Stimulated activated CD8-positive, alpha-beta memory T cell treated with anti-CD3 and anti-CD28 coated beads, Interleukin-4, amount 100 ng/mL, for 24 hours (primary cell): Measurements from ENCODE around the gene IFI30.
A peak's percentile ranks its signal among the peaks of the same experiment; 100 is the strongest.
"Not testable (repeated sequence)": the region's sequence is repeated elsewhere in the genome, so short reads cannot be mapped to it uniquely, and the experiment has no call there.

ENCODE experiments used
- DNase-seq: peaks from one replicate; pipeline ENCODE4 v3.0.0-alpha.2; 2020; ENCODE audit warnings: low read depth

Gene IFI30

DNA sequence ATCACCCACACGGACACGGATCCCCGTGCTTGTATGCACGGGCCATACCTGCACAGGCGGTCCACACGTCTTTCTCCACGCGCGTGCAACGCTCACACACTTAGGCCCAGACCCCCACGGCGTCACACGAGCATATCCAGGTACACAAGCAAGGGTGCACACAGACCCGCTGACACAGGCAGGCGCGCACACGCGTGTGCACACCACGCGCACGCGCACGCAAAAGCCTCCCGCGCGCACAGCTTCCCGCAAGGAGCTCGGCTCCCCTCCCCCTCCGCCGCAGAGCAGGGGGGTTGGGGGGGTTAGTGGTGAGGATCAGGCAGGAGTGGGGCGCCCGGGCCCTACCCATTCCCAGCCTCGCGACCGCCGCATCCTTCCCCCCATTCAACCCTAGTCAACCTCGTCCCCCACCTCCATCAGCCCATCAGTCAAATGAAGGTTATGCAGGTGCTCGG lies 29.8 kb downstream of the IFI30 start:
- DNase-seq = no peak

DNA sequence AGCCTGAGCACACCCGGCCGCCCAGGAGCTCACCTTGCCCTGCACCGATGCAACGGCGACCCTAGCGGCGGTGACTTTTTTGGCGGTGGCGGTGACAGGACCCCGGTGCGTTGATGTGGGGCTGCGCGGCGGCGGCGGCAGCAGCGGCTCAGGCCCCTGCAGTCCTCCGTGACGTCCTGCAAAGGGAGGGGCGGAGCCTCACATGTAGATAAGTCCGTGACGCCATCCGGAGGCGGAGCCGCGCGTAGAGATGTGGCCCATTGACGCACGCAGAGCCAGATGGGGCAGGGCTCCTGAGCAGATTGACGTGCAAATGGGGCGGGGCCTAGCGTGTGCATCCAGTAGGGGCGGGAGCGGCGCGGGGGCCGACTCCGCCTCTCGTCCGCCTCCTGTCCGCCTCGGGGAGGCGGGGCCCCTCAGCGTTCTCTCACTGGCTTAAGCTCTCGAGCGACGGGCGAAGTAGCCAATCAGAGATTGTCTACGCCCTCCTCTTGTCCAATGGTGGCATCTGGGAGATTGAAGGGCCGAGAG lies 30.3 kb downstream of the IFI30 start, which contains the start of gene RAB3A:
RAB3A (minus strand) TSS at position 180 of the 531 bp plus-strand sequence. CDS start 1,302 bp downstream, outside the sequence.
- DNase-seq = peak; percentile 99

DNA sequence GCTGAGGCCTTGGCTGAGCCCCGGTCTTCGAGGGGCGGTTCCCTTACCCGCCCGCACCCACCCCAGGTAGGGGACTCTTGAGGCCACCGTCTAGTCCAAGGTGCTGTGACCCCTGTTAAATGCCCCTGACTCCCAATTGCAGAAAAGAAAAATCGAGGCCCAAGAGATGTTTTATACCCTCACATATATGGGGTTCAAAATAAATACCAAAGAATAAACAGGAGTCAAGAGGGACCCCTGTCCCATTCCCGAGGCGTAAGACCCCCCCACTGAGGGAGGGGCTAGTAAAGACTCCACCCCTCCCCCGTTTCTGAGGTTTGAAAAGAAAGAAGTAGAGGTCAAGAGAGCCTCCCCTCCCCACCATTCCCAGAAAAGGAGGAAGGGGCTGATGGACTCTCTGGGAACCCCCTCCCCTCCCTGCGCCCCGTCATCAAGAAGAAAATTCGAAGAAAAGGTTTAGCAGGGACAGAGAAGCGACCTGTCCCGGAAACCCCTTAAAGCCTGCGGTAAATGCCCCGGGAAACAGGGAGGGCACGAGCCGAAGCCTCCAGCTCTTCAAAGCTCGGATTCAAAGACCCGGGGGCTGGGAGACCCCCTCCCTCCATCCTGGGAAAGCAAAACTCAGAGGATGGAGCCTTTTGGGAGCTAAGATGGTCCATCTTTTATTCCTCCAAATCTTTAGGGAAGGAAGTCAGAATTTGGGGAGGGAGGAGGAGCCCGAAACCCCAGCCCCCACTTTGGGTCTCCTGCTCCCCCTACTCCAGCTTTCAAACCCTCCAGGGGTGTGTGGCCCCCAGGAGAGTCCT lies 31.0 kb downstream of the IFI30 start:
- DNase-seq = no peak

DNA sequence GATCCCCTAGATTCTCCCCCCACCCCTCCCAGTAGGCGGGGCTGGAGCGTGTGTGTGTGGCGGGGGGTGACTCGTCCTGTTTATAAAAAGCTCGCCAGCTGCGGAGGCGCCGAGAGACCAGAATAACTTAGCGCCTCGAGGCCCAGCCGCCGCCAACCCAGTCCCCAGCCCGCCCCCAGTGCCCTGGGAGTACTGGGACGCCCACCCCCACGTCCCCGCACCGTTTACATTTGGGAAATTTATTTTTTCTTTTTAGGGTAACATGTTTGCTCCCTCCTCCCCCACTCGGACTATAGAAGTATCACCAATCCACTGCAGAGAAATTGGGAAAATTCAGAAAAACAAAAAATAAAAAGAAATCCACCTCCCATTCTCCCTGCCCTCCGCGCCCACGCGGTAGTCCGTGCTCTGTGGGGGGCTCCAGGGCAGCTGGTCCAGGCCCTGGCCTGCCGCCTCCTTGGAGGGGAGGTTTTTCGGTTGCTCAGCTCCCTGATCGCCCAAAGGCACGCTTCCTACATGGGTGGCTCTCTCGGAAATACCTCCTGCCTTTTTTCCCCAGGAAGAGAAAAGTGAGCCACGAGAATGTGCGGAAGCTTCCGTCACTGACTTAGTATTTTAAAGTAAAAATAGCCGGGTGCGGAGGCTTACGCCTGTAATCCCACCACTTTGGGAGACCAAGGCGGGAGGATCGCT lies 31.7 kb downstream of the IFI30 start:
- DNase-seq = no peak

DNA sequence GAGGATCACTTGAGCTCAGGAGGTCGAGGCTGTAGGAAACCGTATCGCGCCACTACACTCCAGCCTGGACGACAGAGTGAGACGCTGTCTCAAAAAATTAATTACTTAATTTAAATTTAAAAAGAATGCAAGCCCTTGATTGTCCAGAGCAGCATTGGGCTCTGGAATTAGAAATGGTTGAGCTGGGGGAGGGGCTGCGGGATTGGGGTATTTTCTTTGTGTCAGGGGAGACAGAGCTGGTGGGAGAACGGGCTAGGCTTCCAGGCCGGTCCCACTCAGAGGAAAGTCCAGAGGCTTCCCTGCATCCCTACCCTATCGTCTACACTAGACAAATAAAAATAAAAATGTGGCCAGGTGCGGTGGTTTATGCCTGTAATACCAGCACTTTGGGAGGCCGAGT lies 32.4 kb downstream of the IFI30 start:
- DNase-seq = no peak

DNA sequence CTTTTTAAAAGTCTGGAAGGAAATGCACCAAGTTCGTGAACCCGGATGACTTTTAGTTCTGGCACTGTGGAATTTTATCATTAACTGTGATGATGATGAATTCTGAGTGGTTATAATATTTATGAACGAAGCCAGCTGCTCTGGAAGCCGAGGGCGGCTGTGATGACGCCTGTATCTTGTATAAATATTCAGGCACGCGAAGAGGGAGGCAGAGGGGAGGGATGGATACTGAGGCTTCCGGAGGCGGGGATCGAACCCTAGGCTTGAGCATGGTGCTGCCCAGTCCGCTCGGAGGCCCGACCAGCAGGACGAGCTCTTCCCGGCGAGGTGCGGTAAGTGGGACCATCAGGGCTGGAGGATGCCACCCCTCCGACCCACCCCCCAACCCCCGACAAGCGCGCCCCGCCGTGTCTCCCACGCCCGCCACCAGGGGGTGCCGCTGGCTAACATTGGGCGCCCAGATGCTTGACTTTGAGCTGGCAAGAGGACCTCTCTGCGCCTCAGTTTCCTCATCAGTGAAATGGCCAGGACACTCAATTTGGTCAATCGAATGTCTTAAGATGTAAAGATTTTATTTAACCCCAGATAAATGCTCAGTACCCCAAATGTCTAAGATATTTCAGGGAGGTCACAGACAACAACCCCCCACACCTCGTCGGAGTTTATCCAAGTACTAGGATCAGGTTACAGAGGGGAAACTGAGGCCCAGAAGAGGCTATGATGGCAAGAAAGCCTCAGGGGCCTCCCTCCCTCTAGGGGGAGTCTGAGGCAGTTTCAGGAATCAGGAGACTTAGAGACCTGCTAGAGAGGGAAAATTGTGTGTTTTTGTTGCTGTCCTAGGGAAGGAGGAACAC lies 34.7 kb downstream of the IFI30 start:
- no peak for DNase-seq

DNA sequence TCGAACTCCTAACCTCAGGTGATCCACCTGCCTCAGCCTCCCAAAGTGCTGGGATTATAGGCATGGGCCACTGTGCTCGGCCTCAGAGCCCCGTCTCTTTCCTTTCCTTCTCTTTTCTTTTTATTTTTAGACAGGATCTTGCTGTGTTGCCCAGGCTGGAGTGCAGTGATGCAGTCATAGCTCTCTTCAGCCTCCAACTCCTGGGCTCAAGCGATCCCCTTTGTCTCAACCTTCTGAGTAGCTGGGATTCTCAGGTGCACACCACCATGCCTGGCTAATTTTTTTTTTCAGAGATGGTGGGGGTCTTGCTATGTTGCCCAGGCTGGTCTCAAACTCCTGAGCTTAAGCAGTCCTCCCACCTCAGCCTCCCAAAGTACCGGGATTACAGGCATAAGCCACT lies 36.3 kb downstream of the IFI30 start:
- not testable (repeated sequence) for DNase-seq

DNA sequence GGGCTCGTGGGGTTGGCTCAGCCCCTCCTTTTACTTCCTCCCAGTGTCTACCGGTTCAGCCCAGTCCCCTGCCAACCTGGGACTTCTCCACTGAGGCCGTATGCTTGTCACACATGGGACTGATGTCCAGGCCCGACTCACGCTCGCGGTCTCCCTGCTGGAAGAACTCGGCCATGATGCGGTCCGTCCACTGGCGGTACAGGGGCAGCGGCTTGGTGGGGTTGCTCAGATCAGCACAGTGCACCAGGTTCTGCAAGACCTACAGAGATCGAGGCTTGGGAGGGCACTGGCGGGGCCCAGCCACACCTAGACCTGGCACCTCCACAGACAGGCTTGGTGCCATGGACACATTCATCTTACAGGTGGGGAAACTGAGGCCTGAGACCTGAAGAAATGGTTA lies 38.1 kb downstream of the IFI30 start:
- no peak for DNase-seq

DNA sequence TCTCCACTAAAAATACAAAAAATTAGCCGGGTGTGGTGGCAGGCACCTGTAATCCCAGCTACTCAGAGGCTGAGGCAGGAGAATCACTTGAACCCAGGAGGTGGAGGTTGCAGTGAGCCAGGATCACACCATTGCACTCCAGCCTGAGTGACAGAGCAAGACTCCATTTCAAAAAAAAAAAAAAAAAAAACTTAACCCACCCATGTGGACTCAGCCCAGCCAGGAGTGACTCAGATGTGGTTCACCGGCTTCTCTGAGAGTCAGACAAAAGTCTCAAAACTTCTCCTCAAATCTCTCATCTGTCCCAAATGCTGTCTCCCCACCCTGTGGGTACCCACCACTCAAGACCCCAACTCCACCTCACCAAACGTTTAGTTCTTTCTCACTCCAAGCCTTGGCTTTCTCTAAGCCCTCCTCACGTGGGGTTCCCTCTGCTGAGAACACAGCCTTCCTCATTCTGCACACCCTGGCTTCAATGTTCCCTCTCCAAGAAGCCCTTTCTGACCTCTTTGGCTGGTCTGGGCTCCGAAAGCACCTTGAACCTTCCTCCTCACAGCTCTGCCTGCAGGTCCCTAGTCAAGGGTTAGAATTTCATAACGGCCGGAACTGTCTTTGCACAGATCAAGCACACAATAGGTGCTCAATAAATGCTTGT lies 41.3 kb downstream of the IFI30 start:
- no peak for DNase-seq

DNA sequence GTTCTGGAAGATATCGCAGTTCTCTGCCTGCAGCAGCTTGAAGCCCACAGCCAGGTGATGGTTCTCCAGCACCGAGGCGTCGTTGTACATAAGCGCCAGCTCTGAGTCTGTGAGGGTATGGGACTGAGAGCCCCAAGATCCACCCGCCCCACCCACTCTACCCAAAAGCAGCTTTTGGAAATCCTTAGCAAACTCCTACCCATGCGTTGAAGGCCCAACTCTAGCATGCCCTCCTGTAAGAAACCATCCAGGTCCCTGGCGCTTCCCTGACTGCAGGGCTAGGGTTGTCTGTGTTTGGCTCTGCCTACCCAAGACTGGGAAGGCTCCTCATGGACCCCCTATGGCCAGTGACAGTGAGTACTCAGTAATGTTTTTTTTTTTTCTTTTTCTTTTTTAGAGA lies 43.2 kb downstream of the IFI30 start:
- no peak for DNase-seq

DNA sequence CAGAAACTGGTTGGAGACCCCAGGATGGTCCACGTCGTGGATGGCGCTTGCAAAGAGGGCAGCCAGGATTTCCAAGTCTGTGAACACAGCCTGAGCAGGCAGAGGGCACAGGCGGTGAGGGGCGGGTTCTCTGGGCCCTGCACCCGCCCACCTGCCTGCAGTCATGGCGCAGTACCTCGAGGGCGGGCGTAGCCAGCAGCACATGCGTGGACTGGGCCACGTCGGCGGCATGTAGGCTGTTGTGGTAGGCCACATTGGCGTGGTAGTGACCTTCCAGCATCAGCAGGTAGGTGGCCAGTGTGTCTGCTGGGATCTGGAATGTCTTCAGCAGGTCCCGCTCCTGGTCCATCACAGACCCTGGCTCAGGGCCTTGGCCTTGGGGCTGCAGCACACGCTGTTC lies 44.5 kb downstream of the IFI30 start:
- no peak for DNase-seq

DNA sequence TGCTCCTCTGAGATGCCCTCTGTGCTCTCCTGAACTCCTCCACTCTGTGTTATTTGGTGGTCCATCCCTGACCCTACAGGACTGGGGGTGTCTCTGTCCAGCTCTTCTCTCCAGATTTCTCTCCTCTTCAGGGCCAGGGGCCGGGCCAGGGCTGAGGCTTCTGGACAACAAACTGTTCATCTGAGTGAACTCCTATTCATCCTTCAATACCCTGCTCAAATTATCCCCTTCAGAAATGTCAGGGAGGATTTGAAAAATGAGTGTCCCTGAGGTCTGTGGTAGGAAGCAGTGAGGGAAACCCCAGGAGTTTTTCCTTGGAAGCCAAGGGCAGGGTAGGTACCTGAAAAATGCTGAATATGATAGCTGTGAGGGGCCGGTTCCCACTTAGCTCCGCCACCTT lies 45.0 kb downstream of the IFI30 start:
- DNase-seq = no peak

DNA sequence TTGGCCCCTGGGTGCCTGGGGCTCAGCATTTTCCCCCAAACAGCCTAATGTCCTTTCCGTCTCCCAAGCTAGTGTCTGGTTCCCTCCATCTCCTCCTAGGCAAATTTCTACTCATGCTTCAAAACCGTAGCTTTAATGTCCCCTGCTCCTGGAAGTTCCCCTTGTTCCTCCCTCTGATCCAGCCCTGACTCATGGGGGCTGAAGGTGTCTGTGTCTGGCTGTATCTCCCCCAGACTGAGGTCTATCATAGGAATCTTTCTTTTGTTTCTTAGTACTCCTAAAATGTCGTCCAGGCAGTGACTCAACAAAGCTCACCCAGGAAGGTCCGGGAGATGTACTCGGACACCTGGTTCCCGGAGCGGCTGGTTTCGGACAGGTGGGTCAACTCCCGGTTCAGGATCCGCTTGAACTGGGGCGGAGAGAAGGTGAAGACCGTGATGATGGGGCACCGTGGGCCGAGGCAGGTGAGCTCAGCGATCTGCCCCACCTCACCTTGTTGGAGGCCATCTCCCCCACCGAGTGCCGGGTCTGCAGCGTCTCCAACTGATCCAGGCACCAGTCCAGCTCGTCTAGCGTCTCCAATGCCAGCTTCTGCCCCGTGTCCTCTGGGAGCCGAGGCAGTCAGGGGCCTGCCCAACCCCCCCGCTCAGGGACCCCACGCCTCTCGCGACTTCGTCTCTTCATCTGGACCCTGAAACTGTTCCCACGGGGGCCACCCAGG lies 46.5 kb downstream of the IFI30 start:
- DNase-seq = no peak

DNA sequence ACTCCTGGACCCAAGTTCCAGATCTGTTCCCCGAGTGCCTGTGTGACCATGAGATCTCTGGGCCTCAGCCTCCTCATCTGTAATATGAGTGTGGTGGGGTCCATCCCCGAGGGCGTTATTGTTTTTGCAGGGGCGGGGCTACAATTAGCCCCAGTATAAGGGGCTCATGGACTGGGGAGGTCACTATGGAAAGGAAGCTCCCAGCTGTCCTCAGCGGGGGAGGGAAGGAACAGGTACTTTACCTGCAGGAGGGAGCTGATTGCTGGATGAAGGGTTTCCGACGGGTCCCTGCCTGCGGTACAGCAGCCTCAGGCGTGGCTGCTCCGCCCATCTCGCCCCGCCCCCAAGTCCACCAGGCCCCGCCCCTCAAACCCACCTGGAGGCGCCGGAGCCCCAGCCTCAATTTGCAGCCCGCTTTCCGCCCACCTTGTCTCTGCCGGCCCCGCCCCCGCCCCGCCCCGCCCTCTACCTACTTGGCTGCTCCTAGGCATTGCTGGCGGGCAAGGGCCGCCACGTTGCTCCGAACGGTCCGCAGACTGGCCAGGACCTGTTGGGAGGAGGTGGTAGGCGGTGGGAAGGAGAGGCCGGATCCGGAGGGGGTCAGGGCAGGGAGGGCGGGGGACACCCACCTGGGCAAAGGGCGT lies 47.1 kb downstream of the IFI30 start:
- no peak for DNase-seq

DNA sequence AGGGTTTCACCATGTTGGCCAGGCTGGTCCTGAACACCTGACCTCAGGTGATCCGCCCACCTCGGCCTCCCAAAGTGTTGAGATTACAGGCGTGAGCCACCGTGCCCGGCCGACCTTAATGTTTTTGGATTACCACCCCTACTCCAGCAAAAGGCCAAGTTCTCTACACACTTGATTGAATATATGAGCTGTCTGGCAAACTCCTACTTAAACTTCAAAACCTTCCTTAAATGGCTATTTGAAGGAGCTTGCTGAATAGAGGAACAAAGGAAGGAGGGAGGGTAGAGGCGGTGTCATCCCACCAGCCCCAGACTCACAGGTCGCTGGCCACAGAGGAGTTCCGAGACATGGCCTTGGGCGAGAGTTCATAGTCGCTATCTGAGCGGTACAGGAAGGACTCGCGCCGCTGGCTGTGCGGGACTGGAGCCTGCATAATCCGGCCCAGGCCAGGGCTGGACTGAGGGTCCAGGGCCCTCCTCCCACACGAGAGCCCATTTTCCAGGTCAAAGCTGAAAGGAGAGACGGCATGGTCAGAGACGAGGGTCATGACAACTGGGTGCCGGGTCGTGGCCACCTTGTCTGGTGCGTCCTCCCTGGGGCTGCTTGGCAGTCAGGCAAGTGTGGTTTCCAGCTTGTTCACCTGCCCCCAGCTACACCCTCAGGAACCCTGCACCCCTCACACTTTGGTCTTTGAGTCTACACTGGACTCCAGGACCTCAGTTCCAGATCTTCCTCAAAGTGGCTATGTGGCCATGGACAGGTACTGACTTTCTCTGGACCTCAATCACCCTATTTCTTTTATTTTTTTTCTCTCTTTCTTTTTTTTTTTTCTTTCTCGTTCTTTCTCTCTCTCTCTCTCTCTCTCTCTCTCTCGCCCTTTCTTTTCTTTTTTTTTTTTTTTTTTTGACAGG lies 48.5 kb downstream of the IFI30 start:
- no peak for DNase-seq

DNA sequence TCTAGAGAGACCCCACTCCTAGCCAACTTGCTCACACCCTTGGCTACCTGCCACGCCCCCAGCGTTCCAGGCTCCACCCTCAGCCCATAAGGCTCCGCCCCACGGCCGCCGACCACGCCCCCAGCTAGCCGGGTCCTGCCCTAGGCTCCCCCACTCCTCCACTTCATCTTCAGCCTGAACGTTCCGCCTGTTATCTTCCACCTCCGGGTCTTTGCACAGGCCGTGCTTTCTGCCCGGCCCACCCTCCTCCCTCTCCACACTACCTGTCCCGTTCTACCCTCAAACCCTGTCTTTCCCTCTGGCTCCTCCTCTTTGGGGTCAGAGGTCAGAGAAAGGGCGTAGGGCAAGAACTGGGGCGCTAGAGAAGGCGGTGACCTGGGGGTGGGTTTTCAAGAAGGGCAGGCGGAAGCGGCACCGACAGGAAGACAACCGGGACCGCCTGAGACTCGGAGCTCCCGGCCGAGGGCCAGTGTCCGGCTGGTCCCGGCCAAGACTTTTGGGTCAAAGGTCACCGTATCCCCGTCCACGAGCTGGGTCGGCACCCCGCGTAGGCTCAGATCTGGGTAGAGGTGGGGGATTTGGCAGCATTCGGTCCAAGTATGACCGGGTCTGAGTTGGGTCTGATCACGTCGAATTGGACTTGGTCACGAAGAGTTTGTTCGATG lies 50.4 kb downstream of the IFI30 start:
- DNase-seq = no peak

DNA sequence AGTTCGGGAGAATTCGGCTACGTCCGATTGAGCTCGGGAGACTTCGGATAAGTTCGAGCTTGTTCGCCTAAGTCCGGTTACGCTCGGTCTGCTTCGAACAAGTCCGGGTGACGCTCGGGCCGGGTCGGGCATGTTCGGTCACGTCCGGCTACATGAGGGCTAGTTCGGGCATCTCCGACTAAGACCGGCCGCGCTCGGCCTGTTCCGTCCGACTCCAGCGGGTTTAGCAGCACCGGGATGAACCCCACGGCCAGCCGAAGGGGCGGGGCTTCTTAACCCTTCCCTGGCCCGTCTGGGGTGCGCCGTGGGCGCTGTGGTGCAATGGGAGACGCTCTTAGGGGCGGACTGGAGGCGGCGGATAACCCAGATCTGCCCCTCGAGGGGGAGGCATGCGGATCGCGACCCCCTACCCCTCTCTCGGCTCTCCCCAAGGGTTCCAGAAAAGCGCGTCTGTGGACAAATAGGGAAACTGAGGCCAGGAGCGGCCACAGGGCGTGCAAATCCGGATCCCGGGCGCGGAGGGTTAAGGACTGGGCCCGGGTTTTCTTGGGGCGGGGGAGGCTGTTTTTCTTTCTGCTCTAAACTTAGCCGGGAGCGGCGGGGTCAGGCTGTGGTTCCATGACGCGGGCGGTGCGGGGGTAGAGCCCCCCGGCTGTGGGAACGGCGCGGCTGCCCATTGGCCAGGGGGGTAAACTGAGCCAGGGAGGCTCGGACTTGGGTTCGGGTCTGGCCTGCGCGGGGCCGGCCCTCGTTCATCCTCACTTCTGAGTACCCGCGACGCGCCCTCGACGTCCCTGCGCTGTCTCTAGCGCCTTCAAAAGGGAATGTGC lies 51.1 kb downstream of the IFI30 start:
- DNase-seq = peak; percentile 87

DNA sequence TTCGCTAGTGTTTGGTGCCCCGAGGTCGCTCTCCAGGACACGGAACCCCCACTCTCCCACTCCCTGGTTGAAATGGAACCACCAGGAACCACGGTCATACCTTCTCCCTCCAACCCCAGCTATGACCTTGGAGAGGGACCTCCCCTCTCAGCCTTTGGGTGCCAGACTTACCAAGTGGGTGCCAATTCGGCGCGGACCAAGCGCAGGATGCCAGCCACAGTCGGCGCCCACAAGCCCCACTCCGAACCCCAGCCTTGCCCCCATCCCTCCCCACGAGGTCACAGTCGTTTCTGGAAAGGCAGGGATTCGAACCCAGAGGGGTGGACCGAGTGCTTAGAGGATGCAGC lies 51.7 kb downstream of the IFI30 start:
- no peak for DNase-seq
